Measurements from ENCODE around the gene TTC34. TPM values are rescaled to one million over a fixed set of nuclear protein-coding genes. Genes with fewer than 3 reads are reported as not detected.

The TTC34 gene
- total RNA-seq, 1 experiment from 2014 or later = 0.61 TPM

DNA sequence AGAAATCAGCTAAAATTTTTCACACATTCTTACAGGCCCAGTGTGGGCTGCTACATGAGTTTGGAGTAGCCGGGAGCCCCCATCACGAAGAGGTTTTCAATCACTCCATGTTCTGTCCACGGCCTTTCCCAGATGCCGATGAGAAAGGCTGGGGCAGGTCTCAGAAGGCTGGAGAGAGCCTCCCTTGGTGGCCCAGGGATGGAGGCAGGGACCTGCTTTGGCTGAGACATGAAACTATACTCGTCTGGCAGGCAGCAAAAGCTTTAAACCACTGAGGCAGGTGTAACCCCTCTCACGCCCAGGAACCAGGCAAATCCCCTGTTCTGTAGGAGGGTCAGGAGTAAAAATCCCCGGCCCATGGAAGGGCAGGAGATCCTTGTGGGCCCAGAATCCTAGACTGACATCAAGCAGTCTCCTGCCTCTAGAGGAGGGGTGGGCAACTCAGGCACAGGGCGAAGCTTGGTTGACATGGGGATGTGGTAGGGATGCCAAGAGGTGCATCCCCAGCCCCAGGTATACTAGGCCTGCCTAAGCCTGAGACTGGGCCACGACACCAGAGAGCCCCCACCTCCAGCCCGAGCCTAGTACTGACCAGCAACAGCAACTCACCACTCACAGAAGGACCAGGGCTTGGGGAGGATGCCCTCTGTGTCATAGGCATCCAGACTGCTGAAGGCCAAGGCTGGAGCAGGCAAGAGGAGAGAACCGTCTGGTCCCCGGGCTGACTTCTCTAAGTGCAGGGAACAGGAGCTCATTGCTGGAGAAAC, 177.7 kb downstream of the TTC34 start:
- Mint-ChIP-seq H3K9me3 (peaks cover 38% of the 10 kb centered on the region), H3K27ac (no peak overlapping the region), H3K4me1 (no peaks in the 10 kb centered on the region), H3K27me3 (ENCODE audit: low read depth) (peaks cover 62% of the 10 kb centered on the region), H3K4me3 (no peak overlapping the region), H3K36me3 (peaks cover 15% of the 10 kb centered on the region)
- CTCF ChIA-PET = no interaction called here
- POLR2A ChIA-PET = no interaction called here
- no peak for ATAC-seq
- no peak for DNase-seq (ENCODE audit: low spot score)
- no peak for TF ChIP-seq ZNF121 (CRISPR knock-in tag; IDR thresholded peaks at IDR 0.05)
- TF ChIP-seq ZNF219 (CRISPR knock-in tag; IDR thresholded peaks at IDR 0.05; ENCODE audit: borderline replicate concordance) = no peak
- no peak for TF ChIP-seq SMAD3 (CRISPR knock-in tag; IDR thresholded peaks at IDR 0.05; ENCODE audit: borderline replicate concordance)

GRCh38 chr1:2617971-2618470, 183.5 kb downstream of the TTC34 start:
- Mint-ChIP-seq H3K27ac (no peak overlapping the region), H3K36me3 (peaks cover 37% of the 10 kb centered on the region), H3K4me3 (no peak overlapping the region), H3K9me3 (peaks cover 79% of the 10 kb centered on the region), H3K27me3 (ENCODE audit: low read depth) (peaks cover 40% of the 10 kb centered on the region), H3K4me1 (peaks cover 5% of the 10 kb centered on the region)
- CTCF ChIA-PET = no interaction called here
- DNase-seq (ENCODE audit: low spot score) = no peak
- POLR2A ChIA-PET = no interaction called here
- TF ChIP-seq, protein P1, sequence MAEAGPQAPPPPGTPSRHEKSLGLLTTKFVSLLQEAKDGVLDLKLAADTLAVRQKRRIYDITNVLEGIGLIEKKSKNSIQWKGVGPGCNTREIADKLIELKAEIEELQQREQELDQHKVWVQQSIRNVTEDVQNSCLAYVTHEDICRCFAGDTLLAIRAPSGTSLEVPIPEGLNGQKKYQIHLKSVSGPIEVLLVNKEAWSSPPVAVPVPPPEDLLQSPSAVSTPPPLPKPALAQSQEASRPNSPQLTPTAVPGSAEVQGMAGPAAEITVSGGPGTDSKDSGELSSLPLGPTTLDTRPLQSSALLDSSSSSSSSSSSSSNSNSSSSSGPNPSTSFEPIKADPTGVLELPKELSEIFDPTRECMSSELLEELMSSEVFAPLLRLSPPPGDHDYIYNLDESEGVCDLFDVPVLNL (CRISPR knock-in tag; IDR thresholded peaks at IDR 0.05; ENCODE audit: borderline replicate concordance, low read depth) = no peak
- TF ChIP-seq, protein P2, sequence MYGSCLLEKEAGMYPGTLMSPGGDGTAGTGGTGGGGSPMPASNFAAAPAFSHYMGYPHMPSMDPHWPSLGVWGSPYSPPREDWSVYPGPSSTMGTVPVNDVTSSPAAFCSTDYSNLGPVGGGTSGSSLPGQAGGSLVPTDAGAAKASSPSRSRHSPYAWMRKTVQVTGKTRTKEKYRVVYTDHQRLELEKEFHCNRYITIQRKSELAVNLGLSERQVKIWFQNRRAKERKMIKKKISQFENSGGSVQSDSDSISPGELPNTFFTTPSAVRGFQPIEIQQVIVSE (CRISPR knock-in tag; IDR thresholded peaks at IDR 0.05; ENCODE audit: borderline replicate concordance) = no peak
- no peak for TF ChIP-seq STAT6 (CRISPR knock-in tag; conservative IDR thresholded peaks at IDR 0.05; ENCODE audit: low read depth)
- no peak for TF ChIP-seq ZNF396 (CRISPR knock-in tag; IDR thresholded peaks at IDR 0.05; ENCODE audit: borderline replicate concordance)
- no peak for TF ChIP-seq EMX1 (CRISPR knock-in tag; IDR thresholded peaks at IDR 0.05)
- no peak for ATAC-seq

GRCh38 chr1:2614145-2614544, 187.3 kb downstream of the TTC34 start:
- no peak for ATAC-seq
- DNase-seq (ENCODE audit: low spot score) = no peak
- H3K9me3 Mint-ChIP-seq = peaks cover 58% of the 10 kb centered on the region
- TF ChIP-seq ERG (CRISPR knock-in tag; IDR thresholded peaks at IDR 0.05) (no peak), JAZF1 (CRISPR knock-in tag; IDR thresholded peaks at IDR 0.05) (no peak), ZNF138 (CRISPR knock-in tag; conservative IDR thresholded peaks at IDR 0.05) (no peak), NFATC4 (CRISPR knock-in tag; IDR thresholded peaks at IDR 0.05) (no peak), CREB1 (CRISPR knock-in tag; IDR thresholded peaks at IDR 0.05) (no peak)
- TF ChIP-seq, protein P3, sequence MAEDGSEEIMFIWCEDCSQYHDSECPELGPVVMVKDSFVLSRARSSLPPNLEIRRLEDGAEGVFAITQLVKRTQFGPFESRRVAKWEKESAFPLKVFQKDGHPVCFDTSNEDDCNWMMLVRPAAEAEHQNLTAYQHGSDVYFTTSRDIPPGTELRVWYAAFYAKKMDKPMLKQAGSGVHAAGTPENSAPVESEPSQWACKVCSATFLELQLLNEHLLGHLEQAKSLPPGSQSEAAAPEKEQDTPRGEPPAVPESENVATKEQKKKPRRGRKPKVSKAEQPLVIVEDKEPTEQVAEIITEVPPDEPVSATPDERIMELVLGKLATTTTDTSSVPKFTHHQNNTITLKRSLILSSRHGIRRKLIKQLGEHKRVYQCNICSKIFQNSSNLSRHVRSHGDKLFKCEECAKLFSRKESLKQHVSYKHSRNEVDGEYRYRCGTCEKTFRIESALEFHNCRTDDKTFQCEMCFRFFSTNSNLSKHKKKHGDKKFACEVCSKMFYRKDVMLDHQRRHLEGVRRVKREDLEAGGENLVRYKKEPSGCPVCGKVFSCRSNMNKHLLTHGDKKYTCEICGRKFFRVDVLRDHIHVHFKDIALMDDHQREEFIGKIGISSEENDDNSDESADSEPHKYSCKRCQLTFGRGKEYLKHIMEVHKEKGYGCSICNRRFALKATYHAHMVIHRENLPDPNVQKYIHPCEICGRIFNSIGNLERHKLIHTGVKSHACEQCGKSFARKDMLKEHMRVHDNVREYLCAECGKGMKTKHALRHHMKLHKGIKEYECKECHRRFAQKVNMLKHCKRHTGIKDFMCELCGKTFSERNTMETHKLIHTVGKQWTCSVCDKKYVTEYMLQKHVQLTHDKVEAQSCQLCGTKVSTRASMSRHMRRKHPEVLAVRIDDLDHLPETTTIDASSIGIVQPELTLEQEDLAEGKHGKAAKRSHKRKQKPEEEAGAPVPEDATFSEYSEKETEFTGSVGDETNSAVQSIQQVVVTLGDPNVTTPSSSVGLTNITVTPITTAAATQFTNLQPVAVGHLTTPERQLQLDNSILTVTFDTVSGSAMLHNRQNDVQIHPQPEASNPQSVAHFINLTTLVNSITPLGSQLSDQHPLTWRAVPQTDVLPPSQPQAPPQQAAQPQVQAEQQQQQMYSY (CRISPR knock-in tag; IDR thresholded peaks at IDR 0.05) = no peak
- TF ChIP-seq, protein P4, sequence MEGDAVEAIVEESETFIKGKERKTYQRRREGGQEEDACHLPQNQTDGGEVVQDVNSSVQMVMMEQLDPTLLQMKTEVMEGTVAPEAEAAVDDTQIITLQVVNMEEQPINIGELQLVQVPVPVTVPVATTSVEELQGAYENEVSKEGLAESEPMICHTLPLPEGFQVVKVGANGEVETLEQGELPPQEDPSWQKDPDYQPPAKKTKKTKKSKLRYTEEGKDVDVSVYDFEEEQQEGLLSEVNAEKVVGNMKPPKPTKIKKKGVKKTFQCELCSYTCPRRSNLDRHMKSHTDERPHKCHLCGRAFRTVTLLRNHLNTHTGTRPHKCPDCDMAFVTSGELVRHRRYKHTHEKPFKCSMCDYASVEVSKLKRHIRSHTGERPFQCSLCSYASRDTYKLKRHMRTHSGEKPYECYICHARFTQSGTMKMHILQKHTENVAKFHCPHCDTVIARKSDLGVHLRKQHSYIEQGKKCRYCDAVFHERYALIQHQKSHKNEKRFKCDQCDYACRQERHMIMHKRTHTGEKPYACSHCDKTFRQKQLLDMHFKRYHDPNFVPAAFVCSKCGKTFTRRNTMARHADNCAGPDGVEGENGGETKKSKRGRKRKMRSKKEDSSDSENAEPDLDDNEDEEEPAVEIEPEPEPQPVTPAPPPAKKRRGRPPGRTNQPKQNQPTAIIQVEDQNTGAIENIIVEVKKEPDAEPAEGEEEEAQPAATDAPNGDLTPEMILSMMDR (IDR thresholded peaks at IDR 0.05) = no peak
- peaks cover 22% of the 10 kb centered on the region for H3K27me3 Mint-ChIP-seq (ENCODE audit: low read depth)
- H3K4me1 Mint-ChIP-seq = peaks cover 5% of the 10 kb centered on the region
- peaks cover 25% of the 10 kb centered on the region for H3K36me3 Mint-ChIP-seq
- POLR2A ChIA-PET = no interaction called here
- CTCF ChIA-PET = no interaction called here
- H3K4me3 Mint-ChIP-seq = no peak overlapping the region
- no peak overlapping the region for H3K27ac Mint-ChIP-seq
